GM18867 (cell line): ENCODE results near the gene CCBE1.
A peak's percentile ranks its signal among the peaks of the same experiment; 100 is the strongest.

Experiments
- ATAC-seq: cut with Tn5 transposase; IDR thresholded peaks from one replicate; pipeline ENCODE4 v1.9.1; 2021; ENCODE audit warnings: mild to moderate bottlenecking, moderate library complexity; ENCODE audit not compliant: unreplicated experiment

CCBE1 gene

DNA sequence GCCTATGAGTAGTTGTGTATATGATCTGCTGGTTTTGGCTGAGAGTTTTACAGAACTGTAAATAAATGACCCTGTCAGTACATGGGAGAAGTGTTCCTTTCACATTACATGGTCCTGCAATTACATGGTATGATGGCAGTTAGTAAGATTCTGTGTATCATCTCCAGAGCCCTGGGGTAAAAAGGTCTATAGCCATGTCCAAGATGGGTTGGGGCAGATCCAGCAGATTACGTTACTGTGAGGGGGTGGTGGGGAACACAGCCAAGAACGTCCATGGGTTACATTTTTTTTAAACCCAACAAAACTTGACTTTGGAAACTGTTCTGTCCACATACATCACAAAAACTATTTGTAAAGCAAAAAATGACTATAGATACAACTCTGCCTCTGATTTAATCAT lies 274.0 kb downstream of the CCBE1 start:
- ATAC-seq = no peak

- ATAC-seq = no peak
Measured at GRCh38 chr18:59420244-59420643, 277.0 kb downstream of the CCBE1 start.

- ATAC-seq = no peak
Measured at GRCh38 chr18:59419386-59419785, 277.8 kb downstream of the CCBE1 start.

GRCh38 chr18:59416818-59417217 lies 280.4 kb downstream of the CCBE1 start:
- ATAC-seq = no peak

DNA sequence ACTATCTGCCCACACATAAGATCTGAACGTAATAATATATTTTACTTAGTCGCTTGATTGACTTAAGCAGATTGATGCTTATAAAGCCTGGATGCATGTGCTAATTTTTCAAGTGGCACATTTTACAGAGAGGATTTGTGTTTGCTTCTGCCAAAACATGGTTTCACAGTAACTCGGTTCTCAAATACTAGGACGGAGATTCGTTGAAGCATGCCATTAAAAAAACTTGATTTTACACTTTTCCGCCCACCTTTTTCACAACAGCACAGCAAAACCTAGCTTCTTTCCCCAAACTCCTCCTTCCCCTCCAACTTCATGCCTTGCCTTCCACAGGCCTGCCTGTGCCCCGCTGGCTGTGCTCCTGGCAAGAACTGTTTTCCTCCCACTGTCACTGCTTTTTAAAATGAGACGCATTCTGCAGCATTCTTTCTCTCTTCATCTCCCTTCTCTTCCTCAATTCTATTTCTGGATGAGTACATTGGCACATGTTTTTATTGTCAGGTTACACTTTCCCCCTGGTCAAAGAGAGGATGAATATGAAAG lies 283.0 kb downstream of the CCBE1 start:
- ATAC-seq = no peak

GRCh38 chr18:59402432-59403090 lies 294.7 kb downstream of the CCBE1 start:
- ATAC-seq = peak; percentile 99

- no peak for ATAC-seq
Measured at GRCh38 chr18:59400407-59400806, 296.8 kb downstream of the CCBE1 start.

GRCh38 chr18:59395226-59396175 lies 301.7 kb downstream of the CCBE1 start:
- ATAC-seq = no peak

GRCh38 chr18:59393381-59393780 lies 303.8 kb downstream of the CCBE1 start:
- ATAC-seq = no peak

- ATAC-seq = no peak
Measured at GRCh38 chr18:59388817-59389216, 308.4 kb downstream of the CCBE1 start.

GRCh38 chr18:59387687-59388565 lies 309.3 kb downstream of the CCBE1 start:
- ATAC-seq = no peak

DNA sequence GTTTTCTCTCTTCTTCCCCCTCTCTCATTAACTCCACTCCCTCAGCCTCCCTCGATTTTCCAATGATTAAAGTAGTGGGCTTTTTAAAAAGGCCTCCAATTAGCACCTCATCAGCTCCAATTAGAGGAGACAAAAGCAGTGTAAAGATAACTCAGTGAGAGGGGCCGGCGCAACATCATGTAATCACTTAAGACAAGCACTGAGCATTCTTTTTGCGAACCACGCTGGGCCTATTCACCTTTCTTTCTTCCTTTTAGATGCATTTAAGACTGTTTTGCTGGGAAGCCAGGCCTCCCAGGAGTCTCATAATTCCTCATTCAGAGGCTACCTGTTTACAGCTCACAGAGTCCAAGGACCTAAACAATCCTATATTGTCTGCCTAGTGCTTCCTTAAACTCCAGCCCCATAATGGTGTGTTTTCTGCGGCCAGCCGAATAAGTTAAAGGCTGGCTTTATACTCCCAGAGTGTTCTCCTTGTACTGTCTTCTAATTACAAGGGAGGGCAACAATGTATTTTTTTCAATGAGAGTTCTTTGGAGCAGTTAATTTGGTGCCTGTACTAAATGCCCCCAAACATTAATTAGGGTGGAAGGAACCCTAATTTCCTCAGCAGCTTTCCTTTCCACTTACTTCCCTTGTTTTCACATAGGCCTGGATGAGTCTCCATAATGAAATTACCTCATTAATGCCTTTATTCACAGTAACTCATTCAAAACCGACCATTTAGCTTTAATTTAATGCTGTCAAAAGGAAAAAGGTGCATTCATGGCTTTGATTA lies 310.1 kb downstream of the CCBE1 start:
- no peak for ATAC-seq

- no peak for ATAC-seq
Measured at GRCh38 chr18:59385191-59385590, 312.0 kb downstream of the CCBE1 start.

DNA sequence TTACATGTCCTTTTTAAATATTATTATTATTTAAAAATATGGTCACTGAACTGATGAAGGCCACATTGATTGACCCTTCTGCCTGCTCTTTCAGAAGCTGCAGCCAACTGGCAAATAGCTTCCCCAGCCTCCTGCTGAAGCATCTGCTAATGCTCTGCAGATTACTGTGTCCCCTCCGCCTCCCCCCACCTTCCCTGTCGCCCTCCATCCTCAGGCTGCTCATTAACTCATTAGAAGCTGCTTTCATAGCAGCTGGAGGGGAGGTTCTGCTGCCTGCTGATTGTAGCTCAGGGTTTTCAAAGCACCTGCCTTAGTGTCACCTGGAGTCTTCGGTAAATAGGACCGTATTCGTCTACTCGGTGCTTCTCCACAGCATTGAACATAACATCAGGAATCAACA lies 313.4 kb downstream of the CCBE1 start:
- no peak for ATAC-seq

DNA sequence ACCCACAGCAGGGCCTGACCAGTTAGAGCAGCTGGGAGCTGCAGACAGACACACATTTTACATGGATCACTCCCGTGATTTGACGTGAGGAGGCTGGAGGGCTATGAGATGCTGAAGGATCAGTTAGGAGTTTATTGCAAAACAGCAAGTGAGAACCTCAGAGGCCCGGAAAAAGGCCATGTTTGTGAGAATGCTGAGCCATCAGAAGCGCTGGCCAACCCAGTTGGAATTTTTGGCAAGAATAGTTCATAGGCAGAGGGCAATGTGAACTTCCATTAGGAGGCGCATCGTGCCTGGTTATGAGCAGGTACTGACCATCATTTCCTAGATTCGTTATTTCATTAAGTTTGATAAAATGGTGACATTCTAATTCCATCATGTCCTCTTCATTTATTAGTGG lies 314.8 kb downstream of the CCBE1 start:
- ATAC-seq = no peak

GRCh38 chr18:59381949-59382348 lies 315.3 kb downstream of the CCBE1 start:
- no peak for ATAC-seq
